GM18502 (cell line): ENCODE measurements around the gene GLIPR2.
"Not testable (repeated sequence)": the region's sequence is repeated elsewhere in the genome, so short reads cannot be mapped to it uniquely, and the experiment has no call there.

ENCODE experiments used
- ATAC-seq: cut with Tn5 transposase; IDR thresholded peaks from one replicate; pipeline ENCODE4 v1.9.1; 2021; ENCODE audit warnings: mild to moderate bottlenecking; ENCODE audit not compliant: unreplicated experiment, poor library complexity

The GLIPR2 gene

GRCh38 chr9:36142510-36143244, 6.1 kb downstream of the GLIPR2 start:
- ATAC-seq: no peak

GRCh38 chr9:36143245-36143641, 6.7 kb downstream of the GLIPR2 start:
- ATAC-seq: no peak

DNA sequence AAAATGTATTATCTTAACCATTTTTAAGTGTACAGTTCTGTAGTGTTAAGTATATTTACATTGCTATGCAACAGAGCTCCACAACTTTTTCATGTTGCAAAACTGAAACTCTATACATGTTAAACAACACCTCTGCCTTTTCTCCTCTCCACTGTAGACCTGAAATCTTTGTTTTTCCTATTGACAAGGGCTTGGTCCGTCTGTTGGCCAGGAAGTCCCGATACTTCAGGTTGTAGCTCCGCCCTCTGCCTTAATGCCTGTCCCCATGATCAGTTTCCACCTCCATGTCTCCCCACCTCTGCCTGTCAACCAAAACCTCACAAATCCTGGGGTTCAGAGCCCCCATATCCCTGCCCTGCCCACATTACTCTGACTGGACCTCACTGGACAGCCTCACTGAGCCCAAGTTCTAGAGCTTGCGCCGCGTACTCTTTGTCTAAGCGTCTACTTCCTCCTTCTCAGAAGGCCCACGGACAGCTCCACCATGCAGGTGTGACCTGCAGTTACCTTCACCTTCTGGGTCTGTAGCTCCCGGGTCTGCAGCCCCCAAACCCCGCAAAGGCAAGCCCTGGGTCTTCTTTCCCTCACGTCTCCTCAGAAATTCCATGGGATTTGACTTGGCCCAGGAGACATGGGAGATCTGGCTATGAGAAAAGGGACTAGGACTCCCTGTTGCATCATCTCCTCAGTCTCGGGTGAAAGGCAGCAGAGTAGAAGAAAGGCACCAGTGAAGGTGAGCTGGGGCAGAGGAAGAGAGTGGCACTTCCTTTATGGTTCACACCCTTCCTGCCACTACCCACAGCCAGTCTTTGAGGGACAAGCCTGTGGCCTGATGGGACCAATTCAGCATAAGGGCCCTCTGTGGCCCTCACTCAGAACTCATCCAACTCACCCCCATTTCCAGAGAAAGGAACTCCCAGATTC, 8.0 kb downstream of the GLIPR2 start:
- ATAC-seq: no peak

GRCh38 chr9:36145970-36146369, 9.4 kb downstream of the GLIPR2 start:
- no peak for ATAC-seq

DNA sequence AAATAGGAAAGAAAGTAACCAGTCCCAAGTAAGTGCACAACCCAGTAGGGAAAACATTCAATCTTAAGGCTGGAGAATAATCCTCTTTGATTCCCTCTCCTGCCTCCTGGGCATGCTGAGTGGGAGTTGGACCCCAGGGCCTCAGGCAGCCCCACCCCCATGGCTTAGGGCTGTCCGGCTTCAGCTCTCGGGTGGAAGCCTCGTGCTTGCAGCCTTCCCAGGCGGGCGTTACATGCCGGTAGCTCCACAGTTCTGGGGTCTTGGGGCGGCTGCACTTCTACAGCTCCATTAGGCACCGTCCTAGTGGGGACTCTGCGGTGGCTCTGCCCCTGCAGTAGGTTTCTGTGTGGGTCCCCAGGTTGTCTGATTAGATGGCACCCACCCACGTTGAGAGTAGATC, 10.1 kb downstream of the GLIPR2 start:
- ATAC-seq: no peak

DNA sequence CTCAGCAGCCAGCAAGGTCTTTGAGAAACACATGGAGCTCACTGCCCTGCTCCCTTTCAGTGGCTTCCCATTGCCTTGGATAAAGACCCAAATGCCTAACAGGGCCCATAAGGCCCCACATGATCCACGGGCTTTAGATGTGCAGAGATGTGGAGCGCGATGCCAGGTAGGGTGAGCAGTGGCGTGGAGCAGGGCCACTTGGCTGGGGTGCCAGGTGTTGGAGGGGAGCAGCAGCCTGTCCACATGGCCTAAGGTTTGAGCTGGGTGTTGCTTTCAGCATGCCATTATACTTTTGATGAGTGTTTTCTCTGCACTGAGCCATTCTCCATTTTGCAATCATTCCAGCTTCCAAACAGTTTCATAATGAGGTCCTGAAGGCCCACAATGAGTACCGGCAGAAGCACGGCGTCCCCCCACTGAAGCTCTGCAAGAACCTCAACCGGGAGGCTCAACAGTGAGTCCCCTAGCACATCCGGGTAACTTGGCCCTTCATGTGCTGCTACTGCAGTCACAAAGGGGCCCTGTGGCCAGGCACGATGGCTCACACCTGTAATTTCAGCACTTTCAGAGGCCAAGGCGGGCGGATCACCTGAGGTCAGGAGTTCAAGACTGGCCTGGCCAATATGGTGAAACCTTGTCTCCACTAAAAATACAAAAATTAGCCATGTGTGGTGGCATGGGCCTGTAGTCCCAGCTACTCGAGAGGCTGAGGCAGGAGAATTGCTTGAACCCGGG, 11.1 kb downstream of the GLIPR2 start:
- no peak for ATAC-seq

DNA sequence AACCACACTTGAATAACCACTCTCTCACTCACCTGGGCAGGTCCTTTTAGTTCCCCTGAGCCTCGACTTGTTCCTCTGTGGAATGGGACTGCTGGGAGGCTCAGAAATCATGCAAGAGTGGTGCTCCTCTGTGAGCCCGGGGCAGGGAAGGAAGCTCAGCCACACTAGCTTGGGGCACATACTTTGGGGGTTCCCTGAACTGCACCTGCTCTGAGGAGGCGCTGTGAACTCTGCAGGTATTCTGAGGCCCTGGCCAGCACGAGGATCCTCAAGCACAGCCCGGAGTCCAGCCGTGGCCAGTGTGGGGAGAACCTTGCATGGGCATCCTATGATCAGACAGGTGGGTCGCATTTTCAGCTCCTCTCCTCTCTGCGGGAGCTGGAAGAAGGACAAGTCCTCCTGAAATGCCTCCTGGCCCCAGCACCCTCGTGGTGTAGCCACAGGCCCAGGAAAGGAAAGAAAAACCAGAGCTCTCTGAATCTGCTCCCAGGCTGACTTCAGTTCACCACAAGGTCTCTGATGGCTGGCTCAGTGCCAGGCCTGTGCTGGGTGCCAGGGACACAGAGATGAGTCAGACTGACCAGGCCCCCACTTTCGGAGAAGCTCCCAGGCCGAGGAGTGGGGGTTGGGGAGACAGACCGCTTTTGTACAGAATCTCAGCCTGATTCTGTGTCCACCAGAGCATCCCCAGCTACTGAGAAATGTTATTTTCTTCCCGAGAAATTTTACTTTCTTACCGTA, 11.9 kb downstream of the GLIPR2 start:
- peak; percentile 58 for ATAC-seq

GRCh38 chr9:36149197-36149596, 12.7 kb downstream of the GLIPR2 start:
- no peak for ATAC-seq

GRCh38 chr9:36150574-36151315, 14.2 kb downstream of the GLIPR2 start:
- ATAC-seq: no peak

DNA sequence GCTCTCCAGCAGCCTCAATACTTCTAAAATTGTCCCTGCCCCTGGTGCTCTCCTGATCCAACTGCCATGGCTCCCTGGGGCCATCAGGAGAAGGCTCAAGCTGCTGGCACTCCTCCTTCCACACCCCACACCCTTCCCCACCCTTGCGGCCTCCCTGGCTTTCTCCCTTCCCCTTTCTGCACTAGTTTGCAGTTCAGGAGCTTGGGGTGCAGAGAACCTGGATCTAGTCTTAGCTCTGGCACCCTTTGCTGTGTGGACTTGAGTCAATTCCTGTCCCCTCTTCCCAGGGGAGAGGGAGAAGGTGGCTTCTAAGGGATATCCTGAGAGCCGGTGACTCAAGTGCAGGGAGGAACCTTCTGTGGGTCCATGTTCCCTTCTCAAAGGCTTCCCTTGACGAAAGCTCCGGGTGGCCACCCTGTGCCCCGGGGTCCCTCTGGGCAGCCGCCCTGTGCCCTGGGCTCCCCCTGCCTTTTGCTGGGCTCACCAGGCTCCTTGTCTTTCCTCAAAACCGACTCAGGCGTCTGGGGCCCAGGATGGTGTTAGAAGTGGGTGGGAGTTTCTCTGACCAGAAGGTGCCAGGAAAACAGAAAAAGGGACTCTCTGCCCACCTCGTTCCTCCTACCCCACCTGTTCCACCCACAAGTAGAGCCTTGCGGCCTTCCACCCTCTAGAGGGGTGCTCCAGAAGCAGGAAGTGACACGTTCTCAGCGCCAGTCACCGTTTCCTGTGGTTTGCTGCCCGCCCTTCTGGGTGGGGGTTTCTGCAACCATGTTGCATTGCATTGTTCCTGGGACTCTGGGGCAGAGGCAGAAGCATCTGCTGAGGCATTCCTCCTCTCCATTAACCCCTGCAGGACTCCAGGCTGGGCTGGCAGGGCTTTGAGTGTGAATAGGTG, 15.0 kb downstream of the GLIPR2 start:
- peak; percentile 79 for ATAC-seq

DNA sequence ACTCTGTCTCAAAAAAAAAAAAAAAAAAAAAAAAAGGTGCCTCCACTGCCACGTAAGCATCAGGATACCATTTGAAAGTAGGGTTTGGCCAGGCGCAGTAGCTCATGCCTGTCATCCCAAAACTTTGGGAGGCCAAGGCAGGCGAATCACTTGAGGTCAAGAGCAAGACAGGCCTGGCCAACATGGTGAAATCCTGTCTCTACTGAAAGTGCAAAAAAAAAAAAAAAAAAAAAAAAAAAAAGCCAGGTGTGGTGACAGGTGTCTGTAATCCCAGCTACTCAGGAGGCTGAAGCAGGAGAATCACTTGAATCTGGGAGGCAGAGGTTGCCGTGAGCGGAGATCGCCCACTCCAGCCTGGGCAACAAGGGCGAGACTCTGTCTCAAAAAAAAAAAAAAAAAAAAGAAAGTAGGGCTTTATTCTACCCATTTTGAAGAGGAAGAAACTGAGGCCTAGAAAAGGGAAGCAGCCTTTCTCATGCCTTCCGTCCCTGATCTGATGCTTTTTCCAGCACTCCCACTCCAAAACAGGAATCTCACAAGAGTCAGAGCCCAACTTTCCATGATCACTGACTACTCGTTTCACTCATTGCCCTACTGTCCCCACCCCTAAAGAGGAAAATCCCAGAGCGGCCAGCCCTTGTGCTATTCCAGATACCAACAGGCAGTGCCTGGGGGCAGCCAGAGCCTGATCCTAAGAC, 16.4 kb downstream of the GLIPR2 start:
- ATAC-seq: no peak

GRCh38 chr9:36153746-36154145, 17.2 kb downstream of the GLIPR2 start:
- no peak for ATAC-seq

- ATAC-seq: no peak
These were observed 17.9 kb downstream of the GLIPR2 start for GRCh38 chr9:36154331-36154952.

- ATAC-seq: no peak
These were observed 19.6 kb downstream of the GLIPR2 start for GRCh38 chr9:36156116-36156515.

GRCh38 chr9:36158122-36158521, 21.6 kb downstream of the GLIPR2 start:
- ATAC-seq: no peak

- ATAC-seq: no peak
These were observed 22.4 kb downstream of the GLIPR2 start for GRCh38 chr9:36158917-36159316.

GRCh38 chr9:36159509-36159908, 23.0 kb downstream of the GLIPR2 start:
- not testable (repeated sequence) for ATAC-seq
